HEK293 (cell line): Measurements from ENCODE around the gene IGF2R.

Experiments
- CTCF ChIA-PET: fragments of 350-600 bp; formaldehyde crosslinking; extraction: SDS; loops from one replicate; lab custom pipeline; 2021; ENCODE audit warnings: antibody characterized with exemption; lab: Yijun Ruan, JAX
- POLR2A ChIA-PET: fragments of 300-600 bp; formaldehyde crosslinking; extraction: SDS; loops from one replicate; lab custom pipeline; 2020; ENCODE audit warnings: antibody characterized with exemption, inconsistent platforms; lab: Yijun Ruan, JAX
- H3K27ac ChIP-seq: fragments of 200-500 bp; sonication (Bioruptor generic); 2 replicates; pipeline ENCODE4 v1.5.1; 2014; ENCODE audit warnings: low read depth, low read length, control low read depth, inconsistent platforms; ENCODE audit errors: extremely low read depth
- H3K36me3 ChIP-seq, 2 experiments: fragments of 200-500 bp in 1 of 2; sonication (Bioruptor generic) in 1 of 2; 1 replicate in 1 of 2; 2 replicates in 1 of 2; pipeline ENCODE4 v1.5.1; 2014 to 2017; ENCODE audit warnings: inconsistent platforms in 2 of 2, low read length in 2 of 2; ENCODE audit not compliant: control insufficient read depth in 2 of 2, insufficient read depth in 1 of 2
- H3K4me1 ChIP-seq: fragments of 200-500 bp; sonication (Bioruptor generic); 2 replicates; pipeline ENCODE4 v1.5.1; 2014; ENCODE audit warnings: mild to moderate bottlenecking, low read length, inconsistent platforms; ENCODE audit not compliant: control insufficient read depth, insufficient read depth
- H3K4me3 ChIP-seq: 2 replicates; pipeline ENCODE4 v1.5.1; 2011; ENCODE audit warnings: low read depth, mild to moderate bottlenecking, control low read depth, low read length, moderate library complexity
- H3K9me3 ChIP-seq: fragments of 200-500 bp; sonication (Bioruptor generic); 2 replicates; pipeline ENCODE4 v1.5.1; 2014; ENCODE audit warnings: low read depth, low read length, inconsistent platforms; ENCODE audit not compliant: control insufficient read depth, insufficient read depth
- GLIS2 ChIP-seq: fragments of 450-650 bp; formaldehyde crosslinking; IDR thresholded peaks from 2 replicates; pipeline ENCODE4 v1.5.1; 2016; ENCODE audit warnings: missing biosample characterization, missing genetic modification characterization
- KLF7 ChIP-seq: fragments of 450-650 bp; formaldehyde crosslinking; IDR thresholded peaks from 2 replicates; pipeline ENCODE4 v1.5.1; 2016; ENCODE audit warnings: missing biosample characterization, missing genetic modification characterization, borderline replicate concordance
- REPIN1 ChIP-seq: fragments of 450-650 bp; formaldehyde crosslinking; IDR thresholded peaks from 2 replicates; pipeline ENCODE4 v1.5.1; 2017; ENCODE audit warnings: missing biosample characterization, missing genetic modification characterization, low read depth
- SCRT1 ChIP-seq: fragments of 450-650 bp; formaldehyde crosslinking; IDR thresholded peaks from 2 replicates; pipeline ENCODE4 v1.5.1; 2016; ENCODE audit warnings: missing biosample characterization, missing genetic modification characterization, borderline replicate concordance
- SCRT2 ChIP-seq: fragments of 450-650 bp; formaldehyde crosslinking; IDR thresholded peaks from 2 replicates; pipeline ENCODE4 v1.5.1; 2016; ENCODE audit warnings: missing biosample characterization, missing genetic modification characterization
- TRIM28 ChIP-seq: IDR thresholded peaks from 2 replicates; pipeline ENCODE4 v1.6.1; 2011; ENCODE audit warnings: low read length, control low read depth, borderline replicate concordance
- ZBTB26 ChIP-seq: fragments of 450-650 bp; formaldehyde crosslinking; optimal IDR thresholded peaks from 2 replicates; pipeline ENCODE3; 2016; ENCODE audit warnings: missing biosample characterization, mild to moderate bottlenecking, missing genetic modification characterization
- ZBTB6 ChIP-seq: fragments of 450-650 bp; formaldehyde crosslinking; IDR thresholded peaks from 2 replicates; pipeline ENCODE4 v1.5.1; 2017; ENCODE audit warnings: missing biosample characterization, missing genetic modification characterization
- ZFHX2 ChIP-seq: fragments of 450-650 bp; formaldehyde crosslinking; conservative IDR thresholded peaks from 2 replicates; pipeline ENCODE4 v1.5.1; 2016; ENCODE audit warnings: missing biosample characterization, missing genetic modification characterization
- ZFP69B ChIP-seq: fragments of 450-650 bp; formaldehyde crosslinking; IDR thresholded peaks from 2 replicates; pipeline ENCODE4 v1.5.1; 2016; ENCODE audit warnings: missing biosample characterization, missing genetic modification characterization
- ZNF2 ChIP-seq: fragments of 450-650 bp; formaldehyde crosslinking; IDR thresholded peaks from 2 replicates; pipeline ENCODE4 v1.5.1; 2016; ENCODE audit warnings: missing biosample characterization, missing genetic modification characterization
- ZNF214 ChIP-seq: fragments of 450-650 bp; formaldehyde crosslinking; IDR thresholded peaks from 2 replicates; pipeline ENCODE4 v1.5.1; 2017; ENCODE audit warnings: missing biosample characterization, mild to moderate bottlenecking, missing genetic modification characterization, borderline replicate concordance
- ZNF354C ChIP-seq: fragments of 450-650 bp; formaldehyde crosslinking; IDR thresholded peaks from 2 replicates; pipeline ENCODE4 v1.5.1; 2016; ENCODE audit warnings: missing biosample characterization, missing genetic modification characterization, low read depth, borderline replicate concordance
- ZNF521 ChIP-seq: fragments of 450-650 bp; formaldehyde crosslinking; IDR thresholded peaks from 2 replicates; pipeline ENCODE4 v1.5.1; 2017; ENCODE audit warnings: missing biosample characterization, mild to moderate bottlenecking, missing genetic modification characterization
- ZNF548 ChIP-seq: fragments of 450-650 bp; formaldehyde crosslinking; IDR thresholded peaks from 2 replicates; pipeline ENCODE4 v1.5.1; 2016; ENCODE audit warnings: missing biosample characterization, missing genetic modification characterization
- ZNF561 ChIP-seq: fragments of 450-650 bp; IDR thresholded peaks from 2 replicates; pipeline ENCODE4 v1.5.1; 2018; ENCODE audit warnings: missing biosample characterization, missing genetic modification characterization, borderline replicate concordance
- ZNF660 ChIP-seq: fragments of 450-650 bp; IDR thresholded peaks from 2 replicates; pipeline ENCODE4 v1.5.1; 2018; ENCODE audit warnings: missing biosample characterization, mild to moderate bottlenecking, missing genetic modification characterization
- ZNF692 ChIP-seq: fragments of 450-650 bp; formaldehyde crosslinking; IDR thresholded peaks from 2 replicates; pipeline ENCODE4 v1.5.1; 2016; ENCODE audit warnings: missing biosample characterization, missing genetic modification characterization
- ZNF776 ChIP-seq: fragments of 450-650 bp; formaldehyde crosslinking; IDR thresholded peaks from 2 replicates; pipeline ENCODE4 v1.5.0; 2017; ENCODE audit warnings: missing biosample characterization, missing genetic modification characterization, borderline replicate concordance
- ZSCAN30 ChIP-seq: fragments of 450-650 bp; IDR thresholded peaks from 2 replicates; pipeline ENCODE4 v1.5.1; 2018; ENCODE audit warnings: missing biosample characterization, mild to moderate bottlenecking, missing genetic modification characterization, moderate library complexity
- TF ChIP-seq, protein P1 (sequence below): fragments of 450-650 bp; formaldehyde crosslinking; IDR thresholded peaks from 2 replicates; pipeline ENCODE4 v1.5.1; 2016; ENCODE audit warnings: missing biosample characterization, missing genetic modification characterization
- TF ChIP-seq, protein P2 (sequence below): fragments of 450-650 bp; formaldehyde crosslinking; conservative IDR thresholded peaks from 2 replicates; pipeline ENCODE4 v1.5.1; 2016; ENCODE audit warnings: low read depth, missing biosample characterization, missing genetic modification characterization

The IGF2R gene

DNA sequence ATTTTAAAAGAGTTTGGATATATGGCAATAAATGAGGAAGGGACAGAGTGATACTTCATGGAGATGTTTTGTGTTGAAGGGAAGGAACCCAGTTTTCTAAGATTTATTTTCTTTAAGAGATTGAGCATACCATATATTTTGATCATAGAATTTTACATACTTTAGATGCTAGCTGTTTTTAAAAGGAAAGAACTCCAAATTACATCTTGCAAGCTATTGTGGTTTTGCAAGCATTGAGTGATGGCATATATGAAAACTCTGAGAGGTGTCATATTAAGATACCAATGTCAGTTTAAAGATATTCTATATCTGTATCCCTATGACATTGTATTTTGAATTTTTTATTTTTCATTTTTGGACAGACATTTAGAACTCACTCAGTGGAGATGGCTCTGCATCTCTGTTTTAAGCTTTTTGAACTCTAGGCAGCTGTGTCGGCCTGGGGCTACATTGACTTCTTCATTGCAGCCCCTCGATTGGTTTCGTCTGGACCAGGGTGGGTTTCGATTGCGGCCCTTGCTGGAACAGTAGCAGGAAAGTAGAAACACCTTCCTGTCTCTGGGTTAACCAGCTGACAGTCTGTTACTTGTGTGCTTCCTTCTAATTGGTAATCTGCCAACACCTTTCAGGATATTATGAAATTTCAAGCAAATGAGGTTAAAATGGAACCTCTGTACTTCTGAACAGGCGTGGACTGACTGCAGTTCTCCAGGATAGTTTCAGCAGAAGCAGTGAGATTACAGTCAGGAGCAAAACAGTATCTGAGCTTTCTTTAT is 14.0 kb downstream of the IGF2R start:
- H3K4me3 ChIP-seq, result no peak overlapping the region
- no peaks in the 10 kb centered on the region for H3K9me3 ChIP-seq
- H3K27ac ChIP-seq, result no peak overlapping the region
- H3K4me1 ChIP-seq, result peaks cover 13% of the 10 kb centered on the region
- H3K36me3 ChIP-seq, result no peaks in the 10 kb centered on the region
- TF ChIP-seq ZNF548 (tag by site-specific recombination) (no peak), ZNF521 (tag by site-specific recombination) (no peak), TRIM28 (no peak), GLIS2 (tag by site-specific recombination) (no peak), ZNF561 (tag by site-specific recombination) (no peak), SCRT2 (tag by site-specific recombination) (no peak), ZNF692 (tag by site-specific recombination) (no peak), ZSCAN30 (tag by site-specific recombination) (no peak), ZFHX2 (tag by site-specific recombination) (no peak)
- TF ChIP-seq, protein P1, sequence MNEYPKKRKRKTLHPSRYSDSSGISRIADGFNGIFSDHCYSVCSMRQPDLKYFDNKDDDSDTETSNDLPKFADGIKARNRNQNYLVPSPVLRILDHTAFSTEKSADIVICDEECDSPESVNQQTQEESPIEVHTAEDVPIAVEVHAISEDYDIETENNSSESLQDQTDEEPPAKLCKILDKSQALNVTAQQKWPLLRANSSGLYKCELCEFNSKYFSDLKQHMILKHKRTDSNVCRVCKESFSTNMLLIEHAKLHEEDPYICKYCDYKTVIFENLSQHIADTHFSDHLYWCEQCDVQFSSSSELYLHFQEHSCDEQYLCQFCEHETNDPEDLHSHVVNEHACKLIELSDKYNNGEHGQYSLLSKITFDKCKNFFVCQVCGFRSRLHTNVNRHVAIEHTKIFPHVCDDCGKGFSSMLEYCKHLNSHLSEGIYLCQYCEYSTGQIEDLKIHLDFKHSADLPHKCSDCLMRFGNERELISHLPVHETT (tag by site-specific recombination), result no peak
- CTCF ChIA-PET, result interaction anchor here (0.7 kb wide), 2 partner anchors 13 to 845 kb away, joined by 3 read pairs; no protein-coding TSS in a partner anchor
- POLR2A ChIA-PET, result no interaction called here

DNA sequence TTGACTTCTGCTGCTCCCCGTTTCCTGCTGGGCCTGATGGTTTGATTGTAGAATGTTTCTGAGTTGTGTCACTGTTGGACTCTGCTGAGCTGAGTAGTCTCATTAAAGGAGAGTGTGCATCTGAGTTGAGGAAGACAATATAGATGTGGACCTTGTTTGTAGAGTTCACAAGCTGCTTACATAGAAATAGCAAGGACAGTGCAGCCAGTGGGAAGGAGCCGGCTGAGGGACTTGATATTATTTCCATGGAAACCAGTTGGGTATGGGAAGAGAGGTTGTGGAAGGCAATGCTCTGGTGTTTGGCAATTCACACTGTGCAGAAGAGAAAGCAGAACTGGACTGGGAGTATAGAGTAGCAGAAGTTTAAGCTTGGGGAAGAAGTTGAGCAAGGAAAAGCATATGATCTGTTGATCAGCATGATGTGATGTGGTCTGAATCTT is 14.8 kb downstream of the IGF2R start:
- CTCF ChIA-PET, result interaction anchor here (0.7 kb wide), 1 partner anchor 125 kb away, joined by 4 read pairs; no protein-coding TSS in a partner anchor
- no peak overlapping the region for H3K4me3 ChIP-seq
- TF ChIP-seq ZFP69B (tag by site-specific recombination), result no peak
- TF ChIP-seq SCRT1 (tag by site-specific recombination), result no peak
- no peak for TF ChIP-seq ZNF214 (tag by site-specific recombination)
- no peak for TF ChIP-seq ZSCAN30 (tag by site-specific recombination)
- TF ChIP-seq ZNF776 (tag by site-specific recombination), result no peak
- TF ChIP-seq ZBTB6 (tag by site-specific recombination), result no peak
- TF ChIP-seq ZBTB26 (tag by site-specific recombination), result no peak
- TF ChIP-seq ZNF660 (tag by site-specific recombination), result no peak
- no peak for TF ChIP-seq ZNF692 (tag by site-specific recombination)
- TF ChIP-seq REPIN1, result no peak
- no peak for TF ChIP-seq KLF7
- TF ChIP-seq, protein P2, sequence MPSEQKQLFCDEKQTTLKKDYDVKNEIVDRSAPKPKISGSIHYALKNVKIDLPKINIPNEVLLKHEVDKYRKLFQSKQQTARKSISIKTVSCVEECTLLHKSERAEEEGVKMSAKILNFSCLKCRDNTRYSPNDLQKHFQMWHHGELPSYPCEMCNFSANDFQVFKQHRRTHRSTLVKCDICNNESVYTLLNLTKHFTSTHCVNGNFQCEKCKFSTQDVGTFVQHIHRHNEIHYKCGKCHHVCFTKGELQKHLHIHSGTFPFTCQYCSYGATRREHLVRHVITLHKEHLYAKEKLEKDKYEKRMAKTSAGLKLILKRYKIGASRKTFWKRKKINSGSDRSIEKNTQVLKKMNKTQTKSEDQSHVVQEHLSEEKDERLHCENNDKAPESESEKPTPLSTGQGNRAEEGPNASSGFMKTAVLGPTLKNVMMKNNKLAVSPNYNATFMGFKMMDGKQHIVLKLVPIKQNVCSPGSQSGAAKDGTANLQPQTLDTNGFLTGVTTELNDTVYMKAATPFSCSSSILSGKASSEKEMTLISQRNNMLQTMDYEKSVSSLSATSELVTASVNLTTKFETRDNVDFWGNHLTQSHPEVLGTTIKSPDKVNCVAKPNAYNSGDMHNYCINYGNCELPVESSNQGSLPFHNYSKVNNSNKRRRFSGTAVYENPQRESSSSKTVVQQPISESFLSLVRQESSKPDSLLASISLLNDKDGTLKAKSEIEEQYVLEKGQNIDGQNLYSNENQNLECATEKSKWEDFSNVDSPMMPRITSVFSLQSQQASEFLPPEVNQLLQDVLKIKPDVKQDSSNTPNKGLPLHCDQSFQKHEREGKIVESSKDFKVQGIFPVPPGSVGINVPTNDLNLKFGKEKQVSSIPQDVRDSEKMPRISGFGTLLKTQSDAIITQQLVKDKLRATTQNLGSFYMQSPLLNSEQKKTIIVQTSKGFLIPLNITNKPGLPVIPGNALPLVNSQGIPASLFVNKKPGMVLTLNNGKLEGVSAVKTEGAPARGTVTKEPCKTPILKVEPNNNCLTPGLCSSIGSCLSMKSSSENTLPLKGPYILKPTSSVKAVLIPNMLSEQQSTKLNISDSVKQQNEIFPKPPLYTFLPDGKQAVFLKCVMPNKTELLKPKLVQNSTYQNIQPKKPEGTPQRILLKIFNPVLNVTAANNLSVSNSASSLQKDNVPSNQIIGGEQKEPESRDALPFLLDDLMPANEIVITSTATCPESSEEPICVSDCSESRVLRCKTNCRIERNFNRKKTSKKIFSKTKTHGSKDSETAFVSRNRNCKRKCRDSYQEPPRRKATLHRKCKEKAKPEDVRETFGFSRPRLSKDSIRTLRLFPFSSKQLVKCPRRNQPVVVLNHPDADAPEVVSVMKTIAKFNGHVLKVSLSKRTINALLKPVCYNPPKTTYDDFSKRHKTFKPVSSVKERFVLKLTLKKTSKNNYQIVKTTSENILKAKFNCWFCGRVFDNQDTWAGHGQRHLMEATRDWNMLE (tag by site-specific recombination), result no peak
- no peak for TF ChIP-seq ZNF2
- TF ChIP-seq ZNF354C (tag by site-specific recombination), result no peak

More for the DNA sequence above, 14.8 kb downstream of the IGF2R start:
- Histone ChIP-seq H3K4me1 (peaks cover 9% of the 10 kb centered on the region), H3K27ac (no peak overlapping the region), H3K9me3 (no peaks in the 10 kb centered on the region), H3K36me3 (no peaks in the 10 kb centered on the region)
- POLR2A ChIA-PET, result no interaction called here
